Lower leg skin (tissue), 3 donors: ENCODE data around the gene ZC3H7A.

Source experiments
- CTCF ChIP-seq, 3 donors: fragments of 450-650 bp; IDR thresholded peaks; one replicate each; pipeline ENCODE4 v1.5.1; 2016; ENCODE audit warnings: antibody characterized with exemption in 3 of 3, mild to moderate bottlenecking in 3 of 3, moderate library complexity in 2 of 3
- POLR2A ChIP-seq, 2 donors: fragments of 450-650 bp; IDR thresholded peaks; one replicate each; pipeline ENCODE4 v1.6.1; 2016 to 2017; ENCODE audit warnings: antibody characterized with exemption in 2 of 2, mild to moderate bottlenecking in 1 of 2, moderate library complexity in 1 of 2

- TF ChIP-seq CTCF (IDR thresholded peaks at IDR 0.05) (no peak), POLR2A (IDR thresholded peaks at IDR 0.05) (no peak)
These were observed 56.5 kb downstream of the ZC3H7A start for GRCh38 chr16:11740567-11740966.
